Testis (tissue), 2 donors: ENCODE data around the gene SNORC.

ENCODE experiments used
- POLR2A ChIP-seq: fragments of 450-650 bp; IDR thresholded peaks from one replicate; pipeline ENCODE4 v1.6.1; 2017; ENCODE audit warnings: antibody characterized with exemption, mild to moderate bottlenecking, moderate library complexity
- TF ChIP-seq, protein P1 (sequence below), 3 experiments: fragments of 450-650 bp in 2 of 3; fragments of 200-600 bp in 1 of 3; sonication (generic) in 1 of 3; IDR thresholded peaks; one replicate each; pipeline ENCODE4 v1.5.1; 2016 to 2019; ENCODE audit warnings: antibody characterized with exemption in 3 of 3, mild to moderate bottlenecking in 2 of 3, moderate library complexity in 1 of 3

DNA sequence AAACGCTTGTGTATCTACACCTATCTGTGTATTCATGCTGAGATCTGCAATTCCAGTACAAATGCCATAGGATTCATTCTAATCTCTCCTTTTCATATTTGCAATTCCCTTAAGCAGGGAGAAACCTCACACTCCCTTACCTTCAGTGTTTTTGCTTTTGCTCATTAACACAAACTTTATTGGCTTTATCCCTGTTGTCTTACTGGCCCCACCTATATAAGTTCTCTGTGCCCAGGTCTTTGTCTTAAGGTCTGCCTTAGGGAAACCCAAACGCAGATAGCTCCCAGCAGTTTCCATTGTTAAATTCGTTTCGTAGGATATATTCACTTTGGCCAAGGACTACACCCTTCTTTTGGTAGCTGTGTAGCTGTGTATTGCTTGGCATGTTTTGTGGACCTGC is 4.0 kb upstream of the SNORC start:
- TF ChIP-seq POLR2A = no peak
- TF ChIP-seq, protein P1, sequence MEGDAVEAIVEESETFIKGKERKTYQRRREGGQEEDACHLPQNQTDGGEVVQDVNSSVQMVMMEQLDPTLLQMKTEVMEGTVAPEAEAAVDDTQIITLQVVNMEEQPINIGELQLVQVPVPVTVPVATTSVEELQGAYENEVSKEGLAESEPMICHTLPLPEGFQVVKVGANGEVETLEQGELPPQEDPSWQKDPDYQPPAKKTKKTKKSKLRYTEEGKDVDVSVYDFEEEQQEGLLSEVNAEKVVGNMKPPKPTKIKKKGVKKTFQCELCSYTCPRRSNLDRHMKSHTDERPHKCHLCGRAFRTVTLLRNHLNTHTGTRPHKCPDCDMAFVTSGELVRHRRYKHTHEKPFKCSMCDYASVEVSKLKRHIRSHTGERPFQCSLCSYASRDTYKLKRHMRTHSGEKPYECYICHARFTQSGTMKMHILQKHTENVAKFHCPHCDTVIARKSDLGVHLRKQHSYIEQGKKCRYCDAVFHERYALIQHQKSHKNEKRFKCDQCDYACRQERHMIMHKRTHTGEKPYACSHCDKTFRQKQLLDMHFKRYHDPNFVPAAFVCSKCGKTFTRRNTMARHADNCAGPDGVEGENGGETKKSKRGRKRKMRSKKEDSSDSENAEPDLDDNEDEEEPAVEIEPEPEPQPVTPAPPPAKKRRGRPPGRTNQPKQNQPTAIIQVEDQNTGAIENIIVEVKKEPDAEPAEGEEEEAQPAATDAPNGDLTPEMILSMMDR (IDR thresholded peaks at IDR 0.05) = no peak
